OCI-LY1 (cell line): ENCODE data around the gene DSC2.

Source experiments
- CTCF ChIP-seq: fragments of 200-600 bp; sonication (generic), shearing (Covaris generic); IDR thresholded peaks from 2 replicates; pipeline ENCODE4 v1.5.1; 2017; ENCODE audit warnings: mild to moderate bottlenecking, antibody characterized with exemption, low read length, moderate library complexity, mixed read lengths
- EZH2 ChIP-seq: fragments of 200-600 bp; sonication (generic), shearing (Covaris generic); IDR thresholded peaks from 2 replicates; pipeline ENCODE4 v1.8.0; 2017; ENCODE audit warnings: borderline replicate concordance, mixed run types, mild to moderate bottlenecking, antibody characterized with exemption, low read length, moderate library complexity, mixed read lengths

DNA sequence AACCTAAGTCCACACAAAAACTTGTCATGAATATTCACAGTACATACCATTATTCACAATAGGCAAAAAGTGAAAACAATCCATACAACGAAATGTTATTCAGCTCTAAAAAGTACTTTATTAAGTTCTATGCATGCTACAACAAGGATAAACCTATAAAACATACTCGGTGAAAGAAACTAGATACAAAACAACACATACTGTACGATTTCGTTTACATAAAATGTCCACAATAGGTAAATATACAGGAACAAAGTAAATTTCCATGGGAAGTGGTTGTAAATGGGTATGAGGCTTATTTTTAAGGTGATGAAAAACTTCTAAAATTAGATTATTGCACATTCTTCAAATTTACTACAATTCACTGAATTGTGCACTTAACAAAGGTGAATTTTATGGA lies 67.7 kb downstream of the DSC2 start:
- no peak for TF ChIP-seq CTCF
- TF ChIP-seq EZH2 = no peak
